ENCODE data around the gene HK1. TPM values are rescaled to one million over a fixed set of nuclear protein-coding genes. Genes with fewer than 3 reads are reported as not detected.
"Not testable (repeated sequence)": the region's sequence is repeated elsewhere in the genome, so short reads cannot be mapped to it uniquely, and the experiment has no call there.

HK1 gene
- total RNA-seq, 1 donor from 2014 or later = 65.6 TPM

DNA sequence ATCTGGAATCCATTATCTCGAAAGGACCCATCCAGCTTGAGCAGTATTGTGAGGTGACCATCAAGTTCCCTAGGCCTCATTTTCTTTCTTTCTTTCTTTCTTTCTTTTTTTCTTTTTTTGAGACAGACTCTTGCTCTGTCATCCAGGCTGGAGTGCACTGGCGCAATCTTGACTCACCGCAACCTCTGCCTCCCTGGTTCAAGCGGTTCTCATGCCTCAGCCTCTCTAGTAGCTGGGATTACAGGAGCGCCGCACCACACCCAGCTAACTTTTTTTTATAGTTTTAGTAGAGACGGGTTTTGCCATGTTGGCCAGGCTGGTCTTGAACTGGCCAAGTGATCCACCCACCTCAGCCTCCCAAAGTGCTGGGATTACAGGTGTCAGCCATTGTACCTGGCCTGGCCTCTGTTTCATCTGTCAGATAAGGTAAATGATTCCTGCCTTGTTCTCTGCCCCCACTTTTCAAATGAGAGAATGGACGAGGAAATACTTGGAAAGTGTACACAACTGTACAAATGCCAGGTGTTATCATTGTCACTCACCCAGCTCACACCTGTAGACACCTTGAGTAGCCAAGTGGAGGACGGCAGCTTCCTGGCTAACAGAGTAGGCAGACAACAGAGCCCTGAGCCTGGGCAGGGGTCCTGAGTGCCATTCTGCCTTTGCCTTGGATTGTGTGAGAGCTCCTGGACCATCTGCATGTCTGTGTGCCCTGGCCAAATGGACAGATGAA lies 54.1 kb downstream of the HK1 start:
- Mint-ChIP-seq H3K27me3 (ENCODE audit: low read depth) (no peaks in the 10 kb centered on the region), H3K9me3 (no peaks in the 10 kb centered on the region), H3K4me3 (no peak overlapping the region), H3K36me3 (no peaks in the 10 kb centered on the region), H3K27ac (peak overlapping the region; percentile 97), H3K4me1 (peaks cover 74% of the 10 kb centered on the region)
- no peak for DNase-seq (ENCODE audit: low spot score in 2 of 2, unreplicated experiment in 2 of 2)
- TF ChIP-seq, protein P1, sequence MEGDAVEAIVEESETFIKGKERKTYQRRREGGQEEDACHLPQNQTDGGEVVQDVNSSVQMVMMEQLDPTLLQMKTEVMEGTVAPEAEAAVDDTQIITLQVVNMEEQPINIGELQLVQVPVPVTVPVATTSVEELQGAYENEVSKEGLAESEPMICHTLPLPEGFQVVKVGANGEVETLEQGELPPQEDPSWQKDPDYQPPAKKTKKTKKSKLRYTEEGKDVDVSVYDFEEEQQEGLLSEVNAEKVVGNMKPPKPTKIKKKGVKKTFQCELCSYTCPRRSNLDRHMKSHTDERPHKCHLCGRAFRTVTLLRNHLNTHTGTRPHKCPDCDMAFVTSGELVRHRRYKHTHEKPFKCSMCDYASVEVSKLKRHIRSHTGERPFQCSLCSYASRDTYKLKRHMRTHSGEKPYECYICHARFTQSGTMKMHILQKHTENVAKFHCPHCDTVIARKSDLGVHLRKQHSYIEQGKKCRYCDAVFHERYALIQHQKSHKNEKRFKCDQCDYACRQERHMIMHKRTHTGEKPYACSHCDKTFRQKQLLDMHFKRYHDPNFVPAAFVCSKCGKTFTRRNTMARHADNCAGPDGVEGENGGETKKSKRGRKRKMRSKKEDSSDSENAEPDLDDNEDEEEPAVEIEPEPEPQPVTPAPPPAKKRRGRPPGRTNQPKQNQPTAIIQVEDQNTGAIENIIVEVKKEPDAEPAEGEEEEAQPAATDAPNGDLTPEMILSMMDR (IDR thresholded peaks at IDR 0.05; ENCODE audit: unreplicated experiment) = no peak

DNA sequence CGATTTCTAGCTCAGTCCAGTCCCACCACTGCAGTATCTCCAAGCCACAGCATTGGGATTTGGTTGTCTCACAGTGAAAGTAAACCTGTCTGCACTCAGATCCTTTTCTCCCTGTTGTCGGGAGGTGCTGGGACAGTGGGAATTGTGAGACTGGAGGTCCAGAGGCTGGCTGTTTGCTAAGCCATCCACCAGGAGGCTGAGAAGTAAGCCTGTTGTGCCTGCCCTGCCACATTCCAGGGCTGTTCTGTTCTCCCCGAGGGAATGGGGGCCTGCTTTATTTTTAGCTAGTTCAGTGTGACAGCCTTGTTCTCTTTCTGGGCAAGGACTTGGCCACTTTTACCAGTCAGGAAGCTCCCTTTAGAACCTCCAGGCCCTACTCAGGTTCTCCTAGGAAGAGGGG lies 54.9 kb downstream of the HK1 start:
- no peaks in the 10 kb centered on the region for H3K36me3 Mint-ChIP-seq
- H3K4me1 Mint-ChIP-seq = peaks cover 75% of the 10 kb centered on the region
- H3K4me3 Mint-ChIP-seq = no peak overlapping the region
- H3K27me3 Mint-ChIP-seq (ENCODE audit: low read depth) = no peaks in the 10 kb centered on the region
- H3K27ac Mint-ChIP-seq = peak overlapping the region; percentile 97
- TF ChIP-seq, protein P1 (IDR thresholded peaks at IDR 0.05; ENCODE audit: unreplicated experiment) = no peak
- peak; percentile 48 to 79 for DNase-seq (ENCODE audit: low spot score in 2 of 2, unreplicated experiment in 2 of 2)
- no peaks in the 10 kb centered on the region for H3K9me3 Mint-ChIP-seq

DNA sequence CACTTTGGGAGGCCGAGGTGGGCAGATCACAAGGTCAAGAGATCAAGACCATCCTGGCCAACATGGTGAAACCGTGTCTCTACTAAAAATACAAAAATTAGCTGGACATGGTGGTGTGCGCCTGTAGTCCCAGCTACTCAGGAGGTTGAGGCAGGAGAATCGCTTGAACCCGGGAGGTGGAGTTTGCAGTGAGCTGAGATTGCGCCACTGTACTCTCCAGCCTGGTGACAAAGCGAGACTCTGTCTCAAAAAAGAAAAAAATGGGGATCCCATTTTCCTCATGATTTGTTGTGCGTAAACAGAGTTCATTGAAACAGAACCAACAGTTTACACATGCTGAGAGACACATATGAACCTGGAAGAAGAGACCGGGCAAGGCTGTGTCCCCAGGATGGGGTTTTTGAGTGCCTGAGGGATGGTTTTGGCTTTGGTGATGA lies 55.6 kb downstream of the HK1 start:
- H3K4me3 Mint-ChIP-seq; H3K36me3 Mint-ChIP-seq; H3K9me3 Mint-ChIP-seq; H3K27me3 Mint-ChIP-seq (ENCODE audit: low read depth); DNase-seq (ENCODE audit: low spot score in 2 of 2, unreplicated experiment in 2 of 2): not testable (repeated sequence)
- H3K4me1 Mint-ChIP-seq = peaks cover 75% of the 10 kb centered on the region
- peak overlapping the region; percentile 97 for H3K27ac Mint-ChIP-seq

DNA sequence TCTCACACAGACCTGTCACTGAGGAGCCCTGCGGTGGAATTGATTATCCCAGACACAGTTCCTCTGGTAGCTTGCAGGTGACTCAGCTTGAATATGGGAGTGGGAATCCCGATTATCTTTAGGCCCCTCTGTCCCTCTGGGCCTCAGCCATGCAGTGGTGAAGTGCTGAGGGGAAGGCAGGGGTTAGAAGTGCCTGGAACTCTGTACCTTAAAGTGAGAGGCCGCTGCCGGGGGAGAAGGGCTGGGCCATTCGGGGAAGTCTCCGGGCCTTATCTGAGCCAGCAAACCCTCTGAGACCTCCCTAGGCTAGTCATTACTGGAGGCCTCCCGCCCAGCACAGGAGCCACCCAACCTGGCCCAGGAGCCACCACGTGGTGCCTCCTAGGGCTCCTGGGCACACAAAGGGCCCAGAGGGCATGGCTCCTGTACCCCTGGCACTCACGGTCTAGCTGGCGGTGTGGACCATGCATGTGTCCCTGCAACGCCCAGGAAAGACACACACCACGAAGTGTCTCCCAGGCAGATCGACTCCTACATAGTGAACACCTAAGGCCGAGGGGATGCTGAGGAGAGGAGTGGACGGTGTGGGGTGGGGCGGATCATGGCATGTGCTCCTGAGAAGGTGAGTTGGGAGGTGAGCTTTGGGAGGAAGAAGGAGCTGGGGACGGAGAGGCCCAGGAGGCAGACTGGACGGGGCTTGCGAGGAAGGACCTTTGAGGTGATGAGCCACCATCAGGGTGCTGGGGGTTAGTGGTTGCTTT lies 56.2 kb downstream of the HK1 start:
- Mint-ChIP-seq H3K9me3 (no peaks in the 10 kb centered on the region), H3K27ac (peak overlapping the region; percentile 97), H3K36me3 (no peaks in the 10 kb centered on the region), H3K4me3 (no peak overlapping the region), H3K4me1 (peaks cover 80% of the 10 kb centered on the region), H3K27me3 (ENCODE audit: low read depth) (no peaks in the 10 kb centered on the region)
- DNase-seq (ENCODE audit: low spot score in 2 of 2, unreplicated experiment in 2 of 2) = no peak
- TF ChIP-seq, protein P1 (IDR thresholded peaks at IDR 0.05; ENCODE audit: unreplicated experiment) = no peak

DNA sequence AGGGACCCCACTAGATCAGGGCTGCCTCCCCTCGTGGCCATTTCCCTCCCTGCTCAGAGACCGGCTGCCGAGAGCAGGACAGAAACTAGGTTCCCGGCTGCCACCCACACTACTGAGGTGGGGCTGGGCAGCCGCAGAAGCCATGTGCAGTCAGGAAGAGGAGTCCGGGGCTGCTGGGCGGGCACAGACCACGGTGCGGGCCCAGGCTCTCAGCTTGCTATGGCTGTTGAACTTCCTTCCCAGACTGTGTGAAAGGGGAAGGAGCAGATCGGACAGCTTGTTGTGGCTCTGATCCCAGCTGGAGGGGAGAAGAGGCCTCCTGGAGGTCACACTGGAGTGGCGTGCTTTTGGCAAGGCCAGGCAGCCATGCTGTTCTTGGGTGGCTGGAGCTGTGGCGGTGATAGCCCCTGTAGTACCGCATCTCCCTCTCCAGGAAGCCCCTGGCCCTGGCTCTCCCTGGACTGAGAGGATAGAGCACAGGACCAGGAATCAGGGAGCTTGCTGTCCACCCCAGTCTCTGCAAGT lies 56.8 kb downstream of the HK1 start:
- Mint-ChIP-seq H3K27me3 (ENCODE audit: low read depth) (no peaks in the 10 kb centered on the region), H3K27ac (peak overlapping the region; percentile 97), H3K36me3 (no peaks in the 10 kb centered on the region), H3K4me1 (peaks cover 79% of the 10 kb centered on the region), H3K9me3 (no peaks in the 10 kb centered on the region), H3K4me3 (no peak overlapping the region)
- no peak for DNase-seq (ENCODE audit: low spot score in 2 of 2, unreplicated experiment in 2 of 2)
- TF ChIP-seq, protein P1 (IDR thresholded peaks at IDR 0.05; ENCODE audit: unreplicated experiment) = no peak

DNA sequence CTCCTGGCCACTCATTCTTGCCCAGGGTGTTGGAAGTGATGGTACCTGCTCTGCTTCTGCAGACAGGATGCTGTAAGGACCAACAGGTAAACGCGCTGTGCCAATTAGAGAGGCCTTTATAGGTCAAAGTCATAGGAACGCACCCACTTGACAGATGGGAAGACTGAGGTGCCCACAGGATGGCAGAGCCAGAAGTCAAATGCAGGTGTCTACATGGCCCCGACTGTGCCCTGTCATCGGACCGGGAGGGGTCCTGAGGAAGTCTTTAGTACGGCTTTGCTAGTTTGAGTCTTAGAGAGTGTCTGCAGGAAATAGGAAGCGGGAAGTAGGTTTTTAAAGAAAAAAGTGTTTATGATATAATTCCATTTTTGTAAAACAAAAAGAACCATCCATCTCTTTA lies 57.3 kb downstream of the HK1 start:
- no peak for DNase-seq (ENCODE audit: low spot score in 2 of 2, unreplicated experiment in 2 of 2)
- Mint-ChIP-seq H3K4me3 (no peak overlapping the region), H3K4me1 (peaks cover 75% of the 10 kb centered on the region), H3K27me3 (ENCODE audit: low read depth) (no peaks in the 10 kb centered on the region), H3K36me3 (no peaks in the 10 kb centered on the region), H3K9me3 (no peaks in the 10 kb centered on the region), H3K27ac (peak overlapping the region; percentile 97)
- TF ChIP-seq, protein P1 (IDR thresholded peaks at IDR 0.05; ENCODE audit: unreplicated experiment) = no peak
